Measurements from ENCODE around the gene LINC00632. TPM values are rescaled to one million over a fixed set of nuclear protein-coding genes. Genes with fewer than 3 reads are reported as not detected.
A peak's percentile ranks its signal among the peaks of the same experiment; 100 is the strongest.

Gene LINC00632
- total RNA-seq, 1 donor, result 0.27 TPM

- peak in 1 of 3 donors; percentile 11 for DNase-seq (ENCODE audit: low read depth in 2 of 3, low spot score in 2 of 3)
Measured at GRCh38 chrX:140764401-140764919, 54.9 kb downstream of the LINC00632 start.

GRCh38 chrX:140765043-140765784, 55.7 kb downstream of the LINC00632 start:
- peak in 1 of 3 donors; percentile 7 for DNase-seq (ENCODE audit: low read depth in 2 of 3, low spot score in 2 of 3)

GRCh38 chrX:140766024-140766611, 56.6 kb downstream of the LINC00632 start:
- peak in 2 of 3 donors; percentile 16 to 70 for DNase-seq (ENCODE audit: low read depth in 2 of 3, low spot score in 2 of 3)

- DNase-seq (ENCODE audit: low read depth in 2 of 3, low spot score in 2 of 3), result no peak
Measured at GRCh38 chrX:140767646-140768045, 58.1 kb downstream of the LINC00632 start.

GRCh38 chrX:140775211-140775610, 65.7 kb downstream of the LINC00632 start:
- DNase-seq (ENCODE audit: low read depth in 2 of 3, low spot score in 2 of 3), result no peak

- DNase-seq (ENCODE audit: low read depth in 2 of 3, low spot score in 2 of 3), result no peak
Measured at GRCh38 chrX:140776320-140776719, 66.8 kb downstream of the LINC00632 start.

GRCh38 chrX:140794642-140795041, 85.1 kb downstream of the LINC00632 start:
- no peak for DNase-seq (ENCODE audit: low read depth in 2 of 3, low spot score in 2 of 3)

- DNase-seq (ENCODE audit: low read depth in 2 of 3, low spot score in 2 of 3), result no peak
Measured at GRCh38 chrX:140799216-140799615, 89.7 kb downstream of the LINC00632 start.

GRCh38 chrX:140804292-140804691, 94.7 kb downstream of the LINC00632 start:
- no peak for DNase-seq (ENCODE audit: low read depth in 2 of 3, low spot score in 2 of 3)

- DNase-seq (ENCODE audit: low read depth in 2 of 3, low spot score in 2 of 3), result peak in 2 of 3 donors; percentile 24 to 73
Measured at GRCh38 chrX:140815868-140816267, 106.3 kb downstream of the LINC00632 start.

- DNase-seq (ENCODE audit: low read depth in 2 of 3, low spot score in 2 of 3), result peak in 1 of 3 donors; percentile 48
Measured at GRCh38 chrX:140817943-140818342, 108.4 kb downstream of the LINC00632 start.

- DNase-seq (ENCODE audit: low read depth in 2 of 3, low spot score in 2 of 3), result no peak
Measured at GRCh38 chrX:140821280-140821679, 111.7 kb downstream of the LINC00632 start.

GRCh38 chrX:140822184-140822583, 112.6 kb downstream of the LINC00632 start:
- peak in 1 of 3 donors; percentile 31 for DNase-seq (ENCODE audit: low read depth in 2 of 3, low spot score in 2 of 3)

- DNase-seq (ENCODE audit: low read depth in 2 of 3, low spot score in 2 of 3), result no peak
Measured at GRCh38 chrX:140822861-140823260, 113.3 kb downstream of the LINC00632 start.

GRCh38 chrX:140836874-140837273, 127.3 kb downstream of the LINC00632 start:
- DNase-seq (ENCODE audit: low read depth in 2 of 3, low spot score in 2 of 3), result peak in 1 of 3 donors; percentile 10

Other genes starting within 250 kb of the LINC00632 start
- not detected for gene SOX3, start 204.7 kb upstream of the LINC00632 start, total RNA-seq

All from hematopoietic multipotent progenitor cell (in vitro differentiated cells).